Measurements from ENCODE around the gene EFCAB7. TPM values are rescaled to one million over a fixed set of nuclear protein-coding genes. Genes with fewer than 3 reads are reported as not detected.
A peak's percentile ranks its signal among the peaks of the same experiment; 100 is the strongest.

EFCAB7 gene
- total RNA-seq, 1 donor from 2014 or later: 6.6 TPM

GRCh38 chr1:63532727-63533126 is 9.4 kb downstream of the EFCAB7 start:
- H3K27me3 Mint-ChIP-seq (ENCODE audit: unreplicated experiment): no peaks in the 10 kb centered on the region
- H3K4me3 Mint-ChIP-seq (ENCODE audit: unreplicated experiment): no peak overlapping the region
- no peak for TF ChIP-seq CTCF (IDR thresholded peaks at IDR 0.05)
- no peak overlapping the region for H3K27ac Mint-ChIP-seq (ENCODE audit: unreplicated experiment)
- no peaks in the 10 kb centered on the region for H3K9me3 Mint-ChIP-seq (ENCODE audit: unreplicated experiment)
- H3K36me3 Mint-ChIP-seq (ENCODE audit: unreplicated experiment): peaks cover 24% of the 10 kb centered on the region
- no peaks in the 10 kb centered on the region for H3K4me1 Mint-ChIP-seq (ENCODE audit: unreplicated experiment)
- no peak for DNase-seq (ENCODE audit: extremely low spot score, unreplicated experiment)

DNA sequence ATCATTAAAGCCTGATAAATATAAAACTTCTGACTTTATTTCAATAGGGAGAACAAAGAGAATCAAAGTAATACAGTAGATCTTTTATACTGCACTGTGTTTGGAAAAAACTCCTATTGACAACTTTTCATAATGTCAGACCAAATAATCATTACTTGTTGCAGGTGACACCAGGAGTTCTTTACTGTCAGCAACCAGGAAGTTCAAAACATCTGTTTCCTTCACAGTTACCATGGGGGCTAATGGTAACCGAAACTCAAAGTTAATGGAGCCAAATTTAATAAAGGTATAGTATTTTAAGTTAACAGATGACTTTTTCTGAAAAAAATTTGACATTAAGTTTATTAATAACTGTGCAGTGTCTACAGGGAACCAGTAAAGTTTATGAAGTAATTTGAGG is 10.6 kb downstream of the EFCAB7 start:
- H3K4me1 Mint-ChIP-seq (ENCODE audit: unreplicated experiment): no peaks in the 10 kb centered on the region
- H3K27me3 Mint-ChIP-seq (ENCODE audit: unreplicated experiment): no peaks in the 10 kb centered on the region

GRCh38 chr1:63534406-63534805 is 11.1 kb downstream of the EFCAB7 start:
- H3K27ac Mint-ChIP-seq (ENCODE audit: unreplicated experiment): no peak overlapping the region
- peaks cover 20% of the 10 kb centered on the region for H3K36me3 Mint-ChIP-seq (ENCODE audit: unreplicated experiment)
- H3K4me3 Mint-ChIP-seq (ENCODE audit: unreplicated experiment): no peak overlapping the region
- DNase-seq (ENCODE audit: extremely low spot score, unreplicated experiment): no peak
- no peak for TF ChIP-seq CTCF (IDR thresholded peaks at IDR 0.05)
- H3K4me1 Mint-ChIP-seq (ENCODE audit: unreplicated experiment): no peaks in the 10 kb centered on the region
- H3K27me3 Mint-ChIP-seq (ENCODE audit: unreplicated experiment): no peaks in the 10 kb centered on the region
- H3K9me3 Mint-ChIP-seq (ENCODE audit: unreplicated experiment): no peaks in the 10 kb centered on the region

More for the DNA sequence above, 10.6 kb downstream of the EFCAB7 start:
- Mint-ChIP-seq H3K27ac (ENCODE audit: unreplicated experiment) (no peak overlapping the region), H3K9me3 (ENCODE audit: unreplicated experiment) (no peaks in the 10 kb centered on the region), H3K36me3 (ENCODE audit: unreplicated experiment) (peaks cover 20% of the 10 kb centered on the region), H3K4me3 (ENCODE audit: unreplicated experiment) (no peak overlapping the region)
- DNase-seq (ENCODE audit: extremely low spot score, unreplicated experiment): no peak
- TF ChIP-seq CTCF (IDR thresholded peaks at IDR 0.05): no peak

GRCh38 chr1:63537006-63537405 is 13.7 kb downstream of the EFCAB7 start:
- Mint-ChIP-seq H3K27ac (ENCODE audit: unreplicated experiment) (no peak overlapping the region), H3K9me3 (ENCODE audit: unreplicated experiment) (no peaks in the 10 kb centered on the region), H3K36me3 (ENCODE audit: unreplicated experiment) (peaks cover 15% of the 10 kb centered on the region), H3K4me1 (ENCODE audit: unreplicated experiment) (no peaks in the 10 kb centered on the region), H3K27me3 (ENCODE audit: unreplicated experiment) (no peaks in the 10 kb centered on the region), H3K4me3 (ENCODE audit: unreplicated experiment) (no peak overlapping the region)
- no peak for TF ChIP-seq CTCF (IDR thresholded peaks at IDR 0.05)
- DNase-seq (ENCODE audit: extremely low spot score, unreplicated experiment): no peak

DNA sequence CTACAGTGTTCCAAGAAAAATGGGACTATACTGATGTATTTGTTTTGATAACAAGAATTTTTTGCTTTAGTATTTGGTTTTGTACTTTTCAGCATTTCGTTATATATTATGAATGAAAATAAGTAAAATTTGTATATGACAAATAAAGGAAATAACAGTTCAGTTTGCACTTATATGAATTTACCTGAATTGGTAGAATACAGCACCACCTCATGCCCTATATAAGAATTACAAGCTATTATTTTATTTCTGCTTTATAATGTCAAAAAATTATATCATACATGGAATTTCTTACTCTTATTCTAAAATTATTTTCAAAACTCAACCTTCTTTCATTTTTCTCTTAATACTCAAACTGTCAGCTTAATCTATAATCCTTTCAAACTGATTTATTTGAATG is 14.6 kb downstream of the EFCAB7 start:
- TF ChIP-seq CTCF (IDR thresholded peaks at IDR 0.05): peak; percentile 59
- no peak for DNase-seq (ENCODE audit: extremely low spot score, unreplicated experiment)
- Mint-ChIP-seq H3K36me3 (ENCODE audit: unreplicated experiment) (peaks cover 14% of the 10 kb centered on the region), H3K27me3 (ENCODE audit: unreplicated experiment) (no peaks in the 10 kb centered on the region), H3K4me1 (ENCODE audit: unreplicated experiment) (no peaks in the 10 kb centered on the region), H3K27ac (ENCODE audit: unreplicated experiment) (no peak overlapping the region), H3K9me3 (ENCODE audit: unreplicated experiment) (peaks cover 4% of the 10 kb centered on the region), H3K4me3 (ENCODE audit: unreplicated experiment) (no peak overlapping the region)

Measured in osteocyte (in vitro differentiated cells).